Trophoblast cell (in vitro differentiated cells and primary cell): ENCODE results near the gene SSC5D.
A peak's percentile ranks its signal among the peaks of the same experiment; 100 is the strongest.

Experiments
- DNase-seq, 2 donors: peaks; one replicate each; pipeline ENCODE4 v3.0.0-alpha.2; 2016
- H2AFZ ChIP-seq: 2 replicates; pipeline ENCODE4 v1.6.1; 2013; ENCODE audit warnings: low read length, moderate library complexity, mild to moderate bottlenecking; ENCODE audit not compliant: insufficient read depth, poor library complexity
- H2AK5ac ChIP-seq: 2 replicates; pipeline ENCODE4 v1.6.1; 2013; ENCODE audit warnings: mild to moderate bottlenecking, low read length
- H2BK120ac ChIP-seq: 2 replicates; pipeline ENCODE4 v1.6.1; 2013; ENCODE audit warnings: low read length, mild to moderate bottlenecking, moderate library complexity; ENCODE audit not compliant: insufficient read depth, poor library complexity
- H2BK12ac ChIP-seq: 2 replicates; pipeline ENCODE4 v1.6.1; 2013; ENCODE audit warnings: mild to moderate bottlenecking, low read length, moderate library complexity
- H2BK5ac ChIP-seq: 2 replicates; pipeline ENCODE4 v1.6.1; 2013; ENCODE audit warnings: low read length, low read depth, moderate library complexity, mild to moderate bottlenecking; ENCODE audit not compliant: poor library complexity
- H3K14ac ChIP-seq: 2 replicates; pipeline ENCODE4 v1.6.1; 2013; ENCODE audit warnings: mild to moderate bottlenecking, low read length
- H3K18ac ChIP-seq: 2 replicates; pipeline ENCODE4 v1.6.1; 2013; ENCODE audit warnings: mild to moderate bottlenecking, low read length
- H3K23ac ChIP-seq: 2 replicates; pipeline ENCODE4 v1.6.1; 2013; ENCODE audit warnings: low read length
- H3K27ac ChIP-seq: 2 replicates; pipeline ENCODE4 v1.5.1; 2013; ENCODE audit warnings: low read depth, mild to moderate bottlenecking, inconsistent platforms, low read length, moderate library complexity
- H3K27me3 ChIP-seq: 2 replicates; pipeline ENCODE4 v1.6.1; 2013; ENCODE audit warnings: inconsistent platforms, mild to moderate bottlenecking, low read length, moderate library complexity; ENCODE audit not compliant: insufficient read depth
- H3K36me3 ChIP-seq, 2 experiments: 1 replicate in 1 of 2; 2 replicates in 1 of 2; pipeline ENCODE4 v1.6.1; 2013; ENCODE audit warnings: low read length in 2 of 2, mild to moderate bottlenecking in 2 of 2, moderate library complexity in 1 of 2; ENCODE audit not compliant: insufficient read depth in 2 of 2, control insufficient read depth in 1 of 2
- H3K4ac ChIP-seq: 2 replicates; pipeline ENCODE4 v1.6.1; 2013; ENCODE audit warnings: low read depth, mild to moderate bottlenecking, low read length, moderate library complexity
- H3K4me1 ChIP-seq, 2 experiments: 1 replicate in 1 of 2; 2 replicates in 1 of 2; pipeline ENCODE4 v1.6.1; 2013; ENCODE audit warnings: low read length in 2 of 2, mild to moderate bottlenecking in 2 of 2, moderate library complexity in 1 of 2; ENCODE audit not compliant: insufficient read depth in 2 of 2, control insufficient read depth in 1 of 2
- H3K4me2 ChIP-seq: 2 replicates; pipeline ENCODE4 v1.6.1; 2013; ENCODE audit warnings: inconsistent platforms, mild to moderate bottlenecking, low read length, moderate library complexity
- H3K4me3 ChIP-seq: 2 replicates; pipeline ENCODE4 v1.5.1; 2013; ENCODE audit warnings: mild to moderate bottlenecking, low read depth, low read length, inconsistent platforms
- H3K79me1 ChIP-seq: one replicate; pipeline ENCODE4 v1.6.1; 2013; ENCODE audit warnings: low read length
- H3K79me2 ChIP-seq: 2 replicates; pipeline ENCODE4 v1.6.1; 2013; ENCODE audit warnings: low read length, mild to moderate bottlenecking; ENCODE audit not compliant: control insufficient read depth, insufficient read depth, poor library complexity
- H3K9ac ChIP-seq: 2 replicates; pipeline ENCODE4 v1.6.1; 2013; ENCODE audit warnings: mild to moderate bottlenecking, low read length
- H3K9me3 ChIP-seq: 2 replicates; pipeline ENCODE4 v1.6.1; 2013; ENCODE audit warnings: low read depth, mild to moderate bottlenecking, control low read depth, inconsistent platforms, low read length; ENCODE audit not compliant: insufficient read depth
- H4K12ac ChIP-seq: 2 replicates; pipeline ENCODE4 v1.6.1; 2013; ENCODE audit warnings: low read depth, mild to moderate bottlenecking, low read length, moderate library complexity
- H4K8ac ChIP-seq: 2 replicates; pipeline ENCODE4 v1.6.1; 2013; ENCODE audit warnings: low read depth, mild to moderate bottlenecking, low read length, moderate library complexity
- H4K91ac ChIP-seq: one replicate; pipeline ENCODE4 v1.6.1; 2013; ENCODE audit warnings: low read depth, mild to moderate bottlenecking, low read length, moderate library complexity
- WGBS: extraction: QIAGEN DNeasy Blood & Tissue Kit; methylation state at CpG from one replicate; pipeline ENCODE4 v1.1.7; 2013; ENCODE audit warnings: missing lambda C conversion rate; ENCODE audit not compliant: insufficient read length, insufficient coverage; ENCODE audit errors: extremely low coverage; 5-methylcytosine and 5-hydroxymethylcytosine counted together

Gene SSC5D

GRCh38 chr19:55441692-55442321 is 46.4 kb upstream of the SSC5D start:
- H4K91ac ChIP-seq = no peak overlapping the region
- H3K14ac ChIP-seq = no peak overlapping the region
- no peaks in the 10 kb centered on the region for H3K4me1 ChIP-seq
- H2AFZ ChIP-seq = no peak overlapping the region
- H3K23ac ChIP-seq = no peak overlapping the region
- H2BK5ac ChIP-seq = no peak overlapping the region
- no peaks in the 10 kb centered on the region for H3K79me2 ChIP-seq
- no peak for DNase-seq
- no peak overlapping the region for H3K9ac ChIP-seq
- no peak overlapping the region for H4K8ac ChIP-seq
- H3K27me3 ChIP-seq = peaks cover 51% of the 10 kb centered on the region
- no peak overlapping the region for H2AK5ac ChIP-seq
- no CpG with 5 or more reads among the region's 39 CpGs for WGBS
- H3K18ac ChIP-seq = no peak overlapping the region
- H3K36me3 ChIP-seq = no peaks in the 10 kb centered on the region
- peaks cover 16% of the 10 kb centered on the region for H3K9me3 ChIP-seq
- no peak overlapping the region for H3K27ac ChIP-seq
- H2BK120ac ChIP-seq = no peak overlapping the region
- no peak overlapping the region for H4K12ac ChIP-seq
- H3K4me3 ChIP-seq = no peak overlapping the region
- no peaks in the 10 kb centered on the region for H3K79me1 ChIP-seq
- H3K4me2 ChIP-seq = no peak overlapping the region
- no peak overlapping the region for H2BK12ac ChIP-seq
- H3K4ac ChIP-seq = no peak overlapping the region

- H4K91ac ChIP-seq = no peak overlapping the region
- no peaks in the 10 kb centered on the region for H3K36me3 ChIP-seq
- H4K8ac ChIP-seq = no peak overlapping the region
- peaks cover 16% of the 10 kb centered on the region for H3K9me3 ChIP-seq
- no CpG with 5 or more reads among the region's 72 CpGs for WGBS
- no peak overlapping the region for H2BK12ac ChIP-seq
- peaks cover 51% of the 10 kb centered on the region for H3K27me3 ChIP-seq
- no peak overlapping the region for H3K14ac ChIP-seq
- no peak overlapping the region for H3K23ac ChIP-seq
- H2AFZ ChIP-seq = no peak overlapping the region
- no peaks in the 10 kb centered on the region for H3K79me1 ChIP-seq
- H3K4me2 ChIP-seq = no peak overlapping the region
- H2BK5ac ChIP-seq = no peak overlapping the region
- H3K4me3 ChIP-seq = no peak overlapping the region
- no peak overlapping the region for H3K18ac ChIP-seq
- no peak overlapping the region for H3K4ac ChIP-seq
- DNase-seq = no peak
- no peaks in the 10 kb centered on the region for H3K4me1 ChIP-seq
- no peak overlapping the region for H2AK5ac ChIP-seq
- no peaks in the 10 kb centered on the region for H3K79me2 ChIP-seq
- H3K27ac ChIP-seq = no peak overlapping the region
- no peak overlapping the region for H4K12ac ChIP-seq
- H3K9ac ChIP-seq = no peak overlapping the region
- H2BK120ac ChIP-seq = no peak overlapping the region
These were observed 45.8 kb upstream of the SSC5D start for GRCh38 chr19:55442372-55442961.

GRCh38 chr19:55443045-55443823 is 45.0 kb upstream of the SSC5D start, which contains the start of gene SHISA7:
Gene SHISA7 (minus strand): TSS chr19:55443300. CDS start chr19:55442863, 437 bp downstream.
- no peak within 1 kb of the TSS for H2BK120ac ChIP-seq
- no peaks in the 10 kb centered on the region for H3K4me1 ChIP-seq
- H3K23ac ChIP-seq = no peak within 1 kb of the TSS
- H3K79me1 ChIP-seq = no peaks in the 10 kb centered on the region
- no peak within 1 kb of the TSS for H3K18ac ChIP-seq
- no peak within 1 kb of the TSS for H3K4me2 ChIP-seq
- H3K79me2 ChIP-seq = no peaks in the 10 kb centered on the region
- H3K4me3 ChIP-seq = peak within 1 kb of the TSS; percentile 25
- H3K9me3 ChIP-seq = peaks cover 22% of the 10 kb centered on the region
- no peak for DNase-seq
- H3K4ac ChIP-seq = no peak within 1 kb of the TSS
- H4K8ac ChIP-seq = no peak within 1 kb of the TSS
- no peak within 1 kb of the TSS for H4K12ac ChIP-seq
- no CpG with 5 or more reads among the region's 43 CpGs for WGBS
- H3K9ac ChIP-seq = no peak within 1 kb of the TSS
- no peak within 1 kb of the TSS for H3K27ac ChIP-seq
- H3K14ac ChIP-seq = no peak within 1 kb of the TSS
- H3K36me3 ChIP-seq = no peaks in the 10 kb centered on the region
- no peak within 1 kb of the TSS for H2AK5ac ChIP-seq
- peaks cover 51% of the 10 kb centered on the region for H3K27me3 ChIP-seq
- H2BK5ac ChIP-seq = no peak within 1 kb of the TSS
- no peak within 1 kb of the TSS for H2BK12ac ChIP-seq
- no peak within 1 kb of the TSS for H4K91ac ChIP-seq
- H2AFZ ChIP-seq = no peak within 1 kb of the TSS

- Histone ChIP-seq H3K9me3 (peaks cover 27% of the 10 kb centered on the region), H2BK120ac (no peak overlapping the region)
These were observed 44.3 kb upstream of the SSC5D start for GRCh38 chr19:55443824-55444480.

More at GRCh38 chr19:55443824-55444480, 44.3 kb upstream of the SSC5D start:
- H4K12ac ChIP-seq = no peak overlapping the region
- no peak overlapping the region for H4K8ac ChIP-seq
- no peaks in the 10 kb centered on the region for H3K79me2 ChIP-seq
- H4K91ac ChIP-seq = no peak overlapping the region
- no peaks in the 10 kb centered on the region for H3K4me1 ChIP-seq
- WGBS = no CpG with 5 or more reads among the region's 18 CpGs
- no peak overlapping the region for H2AFZ ChIP-seq
- H3K4ac ChIP-seq = no peak overlapping the region
- H3K79me1 ChIP-seq = no peaks in the 10 kb centered on the region
- peaks cover 50% of the 10 kb centered on the region for H3K27me3 ChIP-seq
- H2AK5ac ChIP-seq = no peak overlapping the region
- peak overlapping the region; percentile 25 for H3K4me3 ChIP-seq
- no peak overlapping the region for H3K27ac ChIP-seq
- no peaks in the 10 kb centered on the region for H3K36me3 ChIP-seq
- no peak overlapping the region for H3K18ac ChIP-seq
- no peak overlapping the region for H3K9ac ChIP-seq
- no peak overlapping the region for H3K23ac ChIP-seq
- no peak overlapping the region for H3K14ac ChIP-seq
- no peak for DNase-seq
- H3K4me2 ChIP-seq = no peak overlapping the region
- H2BK12ac ChIP-seq = no peak overlapping the region
- no peak overlapping the region for H2BK5ac ChIP-seq
